Left ventricle myocardium inferior (tissue), 1 donor: ENCODE data around the gene CAMK2D. TPM values are rescaled to one million over a fixed set of nuclear protein-coding genes. Genes with fewer than 3 reads are reported as not detected.
A peak's percentile ranks its signal among the peaks of the same experiment; 100 is the strongest.

ENCODE experiments used
- DNase-seq: peaks from one replicate; pipeline ENCODE4 v3.0.0-alpha.2; 2020
- H3K27ac ChIP-seq: fragments of 200-600 bp; replicated peaks from 2 replicates; pipeline ENCODE4 v1.8.0; 2021
- H3K27me3 ChIP-seq: fragments of 200-600 bp; 2 replicates; pipeline ENCODE4 v1.8.0; 2021; ENCODE audit warnings: low read depth
- H3K36me3 ChIP-seq: fragments of 200-600 bp; 2 replicates; pipeline ENCODE4 v1.8.0; 2021
- H3K4me1 ChIP-seq: fragments of 200-600 bp; 2 replicates; pipeline ENCODE4 v1.8.0; 2021
- H3K4me3 ChIP-seq: fragments of 200-600 bp; 2 replicates; pipeline ENCODE4 v1.8.0; 2021; ENCODE audit warnings: mild to moderate bottlenecking, moderate library complexity
- H3K9me3 ChIP-seq: fragments of 200-600 bp; replicated peaks from 2 replicates; pipeline ENCODE4 v1.8.0; 2021
- CTCF ChIP-seq: fragments of 200-600 bp; IDR thresholded peaks from 2 replicates; pipeline ENCODE4 v1.8.0; 2021; ENCODE audit warnings: antibody characterized with exemption, mild to moderate bottlenecking, borderline replicate concordance
- intact Hi-C: fragments of 100-400 bp; cut with micrococcal nuclease; formaldehyde crosslinking; loops from one replicate; pipeline ENCODE4 v1.11.0; 2022
- total RNA-seq: library from RNA; stranded (reverse); fragmentation: NEBNext Ultra II Directional; extraction: Animal tissue kit (Norgen Biotek cat#: 25700); gene quantifications from one replicate; pipeline ENCODE4 v1.2.1, GENCODE V29; 2021
- donor health status: DM: no; HTN: yes; CAD: no; lungs with severe emphysema.

The CAMK2D gene
- total RNA-seq, 1 donor from 2014 or later, result 223 TPM

DNA sequence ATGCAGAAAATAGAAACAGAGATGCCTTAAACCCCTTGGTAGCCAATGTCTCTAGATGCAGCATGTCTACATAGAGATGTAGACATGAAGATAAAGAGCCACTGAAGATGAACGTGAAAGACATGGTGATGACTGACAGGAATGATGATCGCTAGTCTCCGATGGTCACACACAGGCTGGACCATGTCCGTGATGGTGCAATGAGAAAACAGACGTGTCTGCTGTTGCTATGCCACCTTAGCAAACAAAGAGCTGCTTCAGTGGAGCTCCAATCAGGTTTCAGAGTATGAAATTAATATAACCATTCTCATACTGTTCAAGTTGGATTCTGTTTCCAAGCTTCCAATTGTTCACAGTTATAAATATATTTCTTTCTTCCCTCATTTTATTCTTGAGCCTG, 256.5 kb downstream of the CAMK2D start:
- intact Hi-C loops, result no loop called here
- H3K9me3 ChIP-seq, result no peaks in the 10 kb centered on the region
- H3K27ac ChIP-seq, result peak overlapping the region; percentile 64
- H3K27me3 ChIP-seq, result no peaks in the 10 kb centered on the region
- H3K36me3 ChIP-seq, result peaks cover 26% of the 10 kb centered on the region
- TF ChIP-seq CTCF, result no peak
- no peak overlapping the region for H3K4me3 ChIP-seq
- H3K4me1 ChIP-seq, result peaks cover 55% of the 10 kb centered on the region
- no peak for DNase-seq

- no peaks in the 10 kb centered on the region for H3K9me3 ChIP-seq
- H3K4me1 ChIP-seq, result peaks cover 61% of the 10 kb centered on the region
- peaks cover 25% of the 10 kb centered on the region for H3K36me3 ChIP-seq
- H3K4me3 ChIP-seq, result no peak overlapping the region
- peak overlapping the region; percentile 64 for H3K27ac ChIP-seq
- TF ChIP-seq CTCF, result no peak
- H3K27me3 ChIP-seq, result no peaks in the 10 kb centered on the region
- DNase-seq, result no peak
- intact Hi-C loops, result no loop called here
These were observed 257.1 kb downstream of the CAMK2D start for GRCh38 chr4:113504422-113504821.

DNA sequence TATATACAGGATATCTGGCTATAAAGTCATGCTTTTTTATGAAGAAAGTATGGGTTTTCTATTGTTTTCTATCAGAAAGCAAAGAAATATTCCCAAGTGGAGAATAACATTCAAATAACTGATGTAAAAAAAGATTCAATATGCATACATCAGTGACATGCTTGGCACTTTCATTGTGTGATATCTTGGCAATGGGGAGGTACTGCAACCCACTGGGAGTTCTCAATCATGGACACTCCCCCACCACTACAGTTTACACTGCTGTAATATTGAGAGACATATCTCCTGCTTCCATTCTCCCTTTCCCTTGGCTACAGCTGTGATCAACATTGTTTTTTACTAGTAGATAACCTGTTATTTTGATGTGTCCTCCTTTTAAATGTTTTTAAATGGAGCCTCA, 257.8 kb downstream of the CAMK2D start:
- intact Hi-C loops, result no loop called here
- Histone ChIP-seq H3K9me3 (no peaks in the 10 kb centered on the region), H3K4me1 (peaks cover 68% of the 10 kb centered on the region), H3K36me3 (peaks cover 20% of the 10 kb centered on the region), H3K27ac (peak overlapping the region; percentile 64), H3K4me3 (no peak overlapping the region), H3K27me3 (no peaks in the 10 kb centered on the region)
- no peak for TF ChIP-seq CTCF
- DNase-seq, result no peak

DNA sequence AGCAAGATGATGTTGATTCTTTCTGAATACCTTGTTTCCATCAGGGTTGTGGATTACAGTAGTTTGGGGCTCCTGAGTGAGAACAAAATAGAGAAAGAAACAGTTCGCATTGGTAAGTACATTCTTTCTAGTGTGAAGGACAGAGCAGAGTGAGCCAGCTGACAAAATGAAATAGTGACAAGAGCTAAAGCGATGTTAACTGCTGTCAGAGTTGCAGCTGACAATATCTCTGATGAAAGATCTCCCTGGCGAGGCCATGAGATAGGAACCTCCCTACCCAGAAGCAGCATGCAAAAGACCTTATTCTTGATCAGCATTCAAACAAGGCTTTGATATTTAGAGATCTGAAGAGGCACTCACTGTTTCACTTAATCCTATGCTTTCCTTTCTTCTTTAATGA, 258.6 kb downstream of the CAMK2D start:
- intact Hi-C loops, result no loop called here
- no peak for TF ChIP-seq CTCF
- Histone ChIP-seq H3K27ac (peak overlapping the region; percentile 64), H3K4me3 (no peak overlapping the region), H3K9me3 (no peaks in the 10 kb centered on the region), H3K36me3 (peaks cover 17% of the 10 kb centered on the region), H3K27me3 (no peaks in the 10 kb centered on the region), H3K4me1 (peaks cover 70% of the 10 kb centered on the region)
- DNase-seq, result no peak

- intact Hi-C loops, result no loop called here
- Histone ChIP-seq H3K36me3 (peaks cover 17% of the 10 kb centered on the region), H3K4me3 (no peak overlapping the region), H3K4me1 (peaks cover 74% of the 10 kb centered on the region), H3K27me3 (no peaks in the 10 kb centered on the region), H3K27ac (peak overlapping the region; percentile 64), H3K9me3 (no peaks in the 10 kb centered on the region)
- DNase-seq, result no peak
- TF ChIP-seq CTCF, result no peak
These were observed 259.1 kb downstream of the CAMK2D start for GRCh38 chr4:113502476-113502875.

GRCh38 chr4:113500424-113500823, 261.1 kb downstream of the CAMK2D start:
- intact Hi-C loops, result no loop called here
- no peak for DNase-seq
- H3K4me1 ChIP-seq, result peaks cover 70% of the 10 kb centered on the region
- peaks cover 34% of the 10 kb centered on the region for H3K36me3 ChIP-seq
- H3K27me3 ChIP-seq, result no peaks in the 10 kb centered on the region
- H3K27ac ChIP-seq, result no peak overlapping the region
- TF ChIP-seq CTCF, result no peak
- H3K9me3 ChIP-seq, result no peaks in the 10 kb centered on the region
- H3K4me3 ChIP-seq, result no peak overlapping the region
